Measurements from ENCODE around the gene MMAB.

The MMAB gene

GRCh38 chr12:109519787-109520186, 53.5 kb downstream of the MMAB start:
- DNase-seq (ENCODE audit: low read depth) = no peak
- Histone ChIP-seq H3K9me3 (ENCODE audit: control insufficient read depth, low read length) (no peaks in the 10 kb centered on the region), H3K36me3 (ENCODE audit: control insufficient read depth, insufficient read depth, low read length, severe bottlenecking) (peaks cover 76% of the 10 kb centered on the region), H3K4me3 (ENCODE audit: low read length) (no peak overlapping the region), H3K27me3 (replicated peaks; ENCODE audit: control insufficient read depth, insufficient read depth, low read length) (no peaks in the 10 kb centered on the region), H3K4me1 (ENCODE audit: control insufficient read depth, insufficient read depth, low read length) (peaks cover 16% of the 10 kb centered on the region), H3K9ac (ENCODE audit: low read length) (peak overlapping the region; percentile 25)

GRCh38 chr12:109518820-109519665, 54.3 kb downstream of the MMAB start:
- Histone ChIP-seq H3K27me3 (replicated peaks; ENCODE audit: control insufficient read depth, insufficient read depth, low read length) (no peaks in the 10 kb centered on the region), H3K36me3 (ENCODE audit: control insufficient read depth, insufficient read depth, low read length, severe bottlenecking) (peaks cover 78% of the 10 kb centered on the region), H3K4me1 (ENCODE audit: control insufficient read depth, insufficient read depth, low read length) (peaks cover 16% of the 10 kb centered on the region), H3K9ac (ENCODE audit: low read length) (peak overlapping the region; percentile 41), H3K9me3 (ENCODE audit: control insufficient read depth, low read length) (no peaks in the 10 kb centered on the region), H3K4me3 (ENCODE audit: low read length) (no peak overlapping the region)
- DNase-seq (ENCODE audit: low read depth) = peak; percentile 86

- H3K27me3 ChIP-seq (replicated peaks; ENCODE audit: control insufficient read depth, insufficient read depth, low read length) = no peaks in the 10 kb centered on the region
- H3K9ac ChIP-seq (ENCODE audit: low read length) = no peak overlapping the region
- no peak for DNase-seq (ENCODE audit: low read depth)
- H3K4me1 ChIP-seq (ENCODE audit: control insufficient read depth, insufficient read depth, low read length) = peaks cover 20% of the 10 kb centered on the region
- no peaks in the 10 kb centered on the region for H3K9me3 ChIP-seq (ENCODE audit: control insufficient read depth, low read length)
- peaks cover 69% of the 10 kb centered on the region for H3K36me3 ChIP-seq (ENCODE audit: control insufficient read depth, insufficient read depth, low read length, severe bottlenecking)
- H3K4me3 ChIP-seq (ENCODE audit: low read length) = no peak overlapping the region
Observed at GRCh38 chr12:109517619-109518018, 55.7 kb downstream of the MMAB start.

- no peak for DNase-seq (ENCODE audit: low read depth)
- Histone ChIP-seq H3K4me3 (ENCODE audit: low read length) (no peak overlapping the region), H3K4me1 (ENCODE audit: control insufficient read depth, insufficient read depth, low read length) (peaks cover 11% of the 10 kb centered on the region), H3K9me3 (ENCODE audit: control insufficient read depth, low read length) (no peaks in the 10 kb centered on the region), H3K27me3 (replicated peaks; ENCODE audit: control insufficient read depth, insufficient read depth, low read length) (no peaks in the 10 kb centered on the region), H3K36me3 (ENCODE audit: control insufficient read depth, insufficient read depth, low read length, severe bottlenecking) (peaks cover 73% of the 10 kb centered on the region), H3K9ac (ENCODE audit: low read length) (no peak overlapping the region)
Observed at GRCh38 chr12:109513977-109514376, 59.3 kb downstream of the MMAB start.

GRCh38 chr12:109513051-109513450, 60.3 kb downstream of the MMAB start:
- peaks cover 78% of the 10 kb centered on the region for H3K36me3 ChIP-seq (ENCODE audit: control insufficient read depth, insufficient read depth, low read length, severe bottlenecking)
- DNase-seq (ENCODE audit: low read depth) = no peak
- H3K4me3 ChIP-seq (ENCODE audit: low read length) = no peak overlapping the region
- no peak overlapping the region for H3K9ac ChIP-seq (ENCODE audit: low read length)
- H3K9me3 ChIP-seq (ENCODE audit: control insufficient read depth, low read length) = no peaks in the 10 kb centered on the region
- H3K27me3 ChIP-seq (replicated peaks; ENCODE audit: control insufficient read depth, insufficient read depth, low read length) = no peaks in the 10 kb centered on the region
- peaks cover 4% of the 10 kb centered on the region for H3K4me1 ChIP-seq (ENCODE audit: control insufficient read depth, insufficient read depth, low read length)

GRCh38 chr12:109512608-109513007, 60.7 kb downstream of the MMAB start:
- Histone ChIP-seq H3K4me1 (ENCODE audit: control insufficient read depth, insufficient read depth, low read length) (peaks cover 4% of the 10 kb centered on the region), H3K36me3 (ENCODE audit: control insufficient read depth, insufficient read depth, low read length, severe bottlenecking) (peaks cover 78% of the 10 kb centered on the region), H3K4me3 (ENCODE audit: low read length) (no peak overlapping the region), H3K9me3 (ENCODE audit: control insufficient read depth, low read length) (no peaks in the 10 kb centered on the region), H3K27me3 (replicated peaks; ENCODE audit: control insufficient read depth, insufficient read depth, low read length) (no peaks in the 10 kb centered on the region), H3K9ac (ENCODE audit: low read length) (no peak overlapping the region)
- DNase-seq (ENCODE audit: low read depth) = no peak

GRCh38 chr12:109510196-109510595, 63.1 kb downstream of the MMAB start:
- Histone ChIP-seq H3K27me3 (replicated peaks; ENCODE audit: control insufficient read depth, insufficient read depth, low read length) (no peaks in the 10 kb centered on the region), H3K4me1 (ENCODE audit: control insufficient read depth, insufficient read depth, low read length) (peaks cover 4% of the 10 kb centered on the region), H3K36me3 (ENCODE audit: control insufficient read depth, insufficient read depth, low read length, severe bottlenecking) (peaks cover 84% of the 10 kb centered on the region), H3K9ac (ENCODE audit: low read length) (no peak overlapping the region), H3K9me3 (ENCODE audit: control insufficient read depth, low read length) (no peaks in the 10 kb centered on the region), H3K4me3 (ENCODE audit: low read length) (no peak overlapping the region)
- DNase-seq (ENCODE audit: low read depth) = no peak

- Histone ChIP-seq H3K9me3 (ENCODE audit: control insufficient read depth, low read length) (no peaks in the 10 kb centered on the region), H3K4me1 (ENCODE audit: control insufficient read depth, insufficient read depth, low read length) (no peaks in the 10 kb centered on the region), H3K27me3 (replicated peaks; ENCODE audit: control insufficient read depth, insufficient read depth, low read length) (no peaks in the 10 kb centered on the region), H3K4me3 (ENCODE audit: low read length) (no peak overlapping the region), H3K9ac (ENCODE audit: low read length) (no peak overlapping the region), H3K36me3 (ENCODE audit: control insufficient read depth, insufficient read depth, low read length, severe bottlenecking) (peaks cover 92% of the 10 kb centered on the region)
- DNase-seq (ENCODE audit: low read depth) = no peak
Observed at GRCh38 chr12:109504068-109504467, 69.2 kb downstream of the MMAB start.
